ENCODE measurements around the gene SHANK1.

The SHANK1 gene

DNA sequence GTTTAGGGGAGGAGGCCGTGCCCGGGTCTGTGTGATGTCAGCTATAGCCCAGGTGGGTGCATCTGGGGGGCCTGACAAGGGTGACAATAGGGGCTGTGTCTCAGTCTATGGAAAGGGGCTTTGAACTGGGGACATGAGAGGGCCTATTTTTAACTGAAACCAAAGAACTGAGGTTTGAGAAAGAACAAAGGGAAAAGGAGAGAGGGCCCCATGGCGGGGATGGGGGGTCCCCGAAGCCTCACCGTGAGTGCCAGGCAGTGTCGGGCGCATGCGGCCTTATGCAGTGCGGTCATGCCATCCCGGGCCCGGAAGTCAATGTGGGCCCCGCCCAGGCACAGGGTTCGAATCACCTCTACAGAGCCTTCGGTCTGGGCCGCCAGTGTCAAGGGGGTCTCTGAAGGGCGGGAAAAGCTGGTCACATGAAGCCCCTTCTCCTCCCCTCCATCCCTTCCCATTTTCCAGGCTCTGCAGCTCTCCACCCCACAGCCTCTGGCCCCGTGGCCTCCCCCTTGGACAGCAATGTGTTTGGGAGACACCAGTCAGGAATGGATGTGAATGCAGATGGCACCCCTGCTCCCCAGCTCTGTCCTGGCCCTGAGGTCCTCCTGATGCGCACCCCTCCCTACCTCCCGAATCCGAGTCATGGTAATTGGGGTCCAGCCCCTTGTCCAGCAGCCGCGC lies 5.9 kb downstream of the SHANK1 start:
- DNase-seq (ENCODE audit: insufficient read length, low spot score), result no peak
- no peak for FAIRE-seq

DNA sequence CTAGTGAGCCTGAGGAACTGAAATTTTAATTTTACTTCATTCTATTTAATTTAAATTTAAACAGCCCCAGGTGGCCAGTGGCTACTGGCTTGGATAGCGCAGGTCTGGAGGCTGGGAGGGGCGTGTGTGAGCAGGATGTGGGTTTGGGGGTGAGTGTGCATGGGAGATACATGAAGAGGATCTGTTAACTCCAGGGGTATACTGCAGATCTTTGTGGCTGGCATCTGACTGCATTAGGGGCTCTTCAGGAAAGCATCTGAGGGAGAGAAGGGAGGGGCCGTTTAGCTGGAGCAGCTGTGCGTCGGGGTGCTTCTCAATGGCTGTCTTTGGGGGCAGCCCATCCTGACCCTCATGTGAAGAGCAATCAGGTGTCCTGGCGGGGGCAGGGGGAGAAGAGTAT lies 6.8 kb downstream of the SHANK1 start:
- DNase-seq (ENCODE audit: insufficient read length, low spot score) (no peak), FAIRE-seq (no peak)

DNA sequence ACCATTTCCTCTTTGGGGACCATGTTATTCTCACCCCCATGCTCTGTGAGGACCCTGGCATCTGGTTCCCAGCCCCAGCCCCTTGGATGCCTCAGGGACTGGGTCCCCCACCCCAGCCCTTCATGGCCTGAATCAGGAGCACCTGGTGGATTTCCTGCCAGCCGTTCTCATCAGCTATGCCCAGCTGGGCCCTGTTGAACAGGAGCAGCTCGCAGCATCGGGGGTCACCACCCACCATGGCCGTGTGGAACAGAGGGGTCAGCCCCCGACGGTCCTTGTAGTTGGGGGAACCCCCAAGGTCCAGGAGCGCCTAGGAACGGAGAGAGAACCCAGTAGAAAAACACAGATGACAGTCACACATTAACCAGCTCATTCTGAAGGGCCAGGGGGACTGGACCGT lies 7.8 kb downstream of the SHANK1 start:
- no peak for FAIRE-seq
- DNase-seq (ENCODE audit: insufficient read length, low spot score), result no peak

DNA sequence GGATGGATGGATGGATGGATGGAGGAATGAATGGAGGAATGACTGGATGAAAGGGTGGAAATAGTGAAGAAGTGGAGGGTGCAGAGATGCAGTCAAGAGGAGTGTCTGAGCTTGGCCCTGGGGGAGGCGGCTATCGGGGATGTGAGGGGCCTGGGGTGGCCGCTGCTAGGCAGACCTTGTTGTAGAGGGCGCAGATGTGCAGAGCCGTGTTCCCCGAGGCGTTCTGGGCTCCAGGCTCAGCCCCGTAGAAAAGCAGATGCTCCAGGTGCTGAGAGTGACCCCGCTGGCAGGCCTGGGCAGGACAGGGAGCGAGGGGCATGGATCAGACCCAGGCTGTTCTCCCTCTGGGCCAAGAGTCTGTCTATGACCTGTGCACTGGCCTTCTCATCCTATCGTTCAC lies 8.4 kb downstream of the SHANK1 start:
- DNase-seq (ENCODE audit: insufficient read length, low spot score), result no peak
- no peak for FAIRE-seq

DNA sequence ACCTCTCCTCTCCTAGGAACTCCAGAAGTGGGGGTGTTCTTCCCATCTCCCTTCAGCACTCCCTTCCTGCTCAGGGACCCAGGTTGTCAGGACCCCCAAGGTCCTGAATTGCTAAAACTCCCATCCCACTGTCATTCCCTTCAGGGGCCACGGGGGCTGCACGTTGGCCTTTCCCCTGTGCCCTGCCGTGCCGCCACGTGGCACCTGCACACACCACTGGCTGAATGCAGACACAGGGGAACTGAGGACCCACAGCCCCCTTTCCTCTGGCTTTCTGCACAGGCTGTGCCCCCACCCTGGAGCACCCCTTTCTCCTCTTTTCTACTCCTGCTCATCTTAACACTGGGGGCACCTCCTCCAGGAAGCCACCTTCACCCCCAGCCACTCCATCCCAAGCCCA lies 9.0 kb downstream of the SHANK1 start:
- DNase-seq (ENCODE audit: insufficient read length, low spot score), result no peak
- FAIRE-seq, result no peak

DNA sequence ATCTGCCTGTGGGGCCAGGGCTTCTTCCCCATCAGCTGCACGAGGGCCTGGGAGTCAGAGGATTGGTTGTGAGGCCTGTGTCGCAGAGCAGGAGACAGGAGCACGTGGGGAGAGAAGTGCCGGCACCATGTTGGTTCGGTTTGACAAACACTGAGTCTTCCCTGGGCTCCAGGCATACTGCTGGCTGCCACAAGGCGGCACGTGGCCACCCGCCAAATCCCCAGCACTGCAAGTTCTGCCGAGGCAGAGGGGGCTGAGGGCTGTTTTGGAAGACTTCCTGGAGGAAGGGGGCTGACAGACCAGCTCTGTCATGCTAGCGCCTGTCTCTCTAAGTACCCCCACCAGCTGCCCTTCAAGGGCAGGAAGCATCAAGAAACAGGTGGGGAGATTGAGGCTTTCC lies 9.5 kb downstream of the SHANK1 start:
- DNase-seq (ENCODE audit: insufficient read length, low spot score), result no peak
- FAIRE-seq, result no peak

DNA sequence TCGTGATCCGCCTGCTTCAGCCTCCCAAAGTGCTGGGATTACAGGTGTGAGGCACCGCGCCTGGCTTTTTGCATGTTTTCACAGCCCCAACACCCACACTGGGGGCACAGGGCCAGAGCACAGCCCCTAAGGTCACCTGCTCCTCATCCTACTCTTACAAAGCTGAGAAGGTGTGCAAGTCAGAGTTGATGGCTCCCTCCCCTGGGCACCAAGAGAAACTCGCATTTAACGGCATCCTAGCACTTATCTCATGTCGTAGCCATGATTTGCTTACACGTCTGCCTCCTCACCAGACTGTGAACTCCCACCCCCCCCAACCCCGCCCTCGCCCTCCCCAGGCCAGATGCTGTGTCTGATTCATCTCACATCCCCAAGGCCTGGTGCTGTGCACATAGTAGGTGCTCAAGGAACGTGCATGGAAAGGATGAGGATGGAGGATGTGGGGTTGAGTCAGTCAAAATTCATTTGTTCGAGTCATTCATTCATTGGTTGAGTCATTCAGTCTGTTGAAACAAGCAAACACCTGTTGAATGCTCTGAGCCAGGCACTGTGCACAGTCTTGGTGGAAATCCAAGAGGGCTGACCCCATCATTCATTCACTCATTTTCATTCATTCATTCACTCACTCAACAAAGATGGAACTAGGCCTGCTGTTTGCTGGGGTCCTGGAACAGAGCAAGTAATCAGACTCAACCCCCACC lies 11.3 kb downstream of the SHANK1 start:
- FAIRE-seq (no peak), DNase-seq (ENCODE audit: insufficient read length, low spot score) (no peak)

DNA sequence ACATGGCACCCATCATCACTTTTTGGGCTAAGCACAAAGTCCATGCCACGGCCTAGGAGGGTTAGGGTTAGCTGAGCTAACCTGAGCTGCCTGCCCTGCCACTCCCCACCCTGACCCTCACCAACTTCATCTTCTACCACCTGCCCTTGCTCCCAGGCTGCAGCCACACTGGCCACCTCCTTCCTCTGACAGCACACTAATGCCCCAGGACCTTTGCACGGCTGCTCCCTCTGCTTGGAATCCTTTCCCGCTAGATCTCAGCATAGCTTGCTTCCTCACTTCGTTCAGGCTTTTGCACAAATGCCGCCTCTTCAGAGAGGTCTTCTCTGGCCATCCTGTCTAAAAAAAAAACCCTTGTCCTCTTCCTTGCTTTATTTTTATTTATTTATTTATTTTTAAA lies 13.2 kb downstream of the SHANK1 start:
- DNase-seq (ENCODE audit: insufficient read length, low spot score) (no peak), FAIRE-seq (no peak)

DNA sequence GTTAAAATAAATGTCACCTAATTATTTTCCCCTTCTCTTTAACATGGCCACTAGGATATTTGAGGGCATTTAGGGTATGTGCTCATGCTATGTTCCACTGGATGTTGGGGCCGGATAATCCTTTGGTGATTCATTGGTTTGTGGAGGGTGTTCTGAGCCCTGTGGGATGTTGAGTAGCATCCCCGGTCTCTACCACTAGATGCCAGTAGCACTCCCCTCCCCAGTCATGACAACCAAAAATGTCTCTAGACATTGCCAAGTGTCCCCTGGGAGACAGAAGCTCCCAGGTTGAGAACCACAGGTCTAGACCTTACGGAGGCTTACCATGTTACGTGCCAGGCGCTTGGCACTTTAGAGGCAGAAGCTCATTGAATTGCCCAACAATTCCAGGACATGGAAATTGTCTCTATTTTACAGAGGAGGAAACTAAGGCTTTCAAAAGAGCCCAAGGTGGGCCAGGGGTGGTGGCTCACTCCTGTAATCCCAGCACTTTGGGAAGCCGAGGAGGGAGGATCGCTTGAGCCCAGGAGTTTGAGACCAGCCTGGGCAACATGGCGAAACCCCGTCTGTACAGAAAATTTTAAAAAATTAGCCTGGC lies 14.1 kb downstream of the SHANK1 start:
- FAIRE-seq (peak; percentile 91), DNase-seq (ENCODE audit: insufficient read length, low spot score) (peak; percentile 80)

DNA sequence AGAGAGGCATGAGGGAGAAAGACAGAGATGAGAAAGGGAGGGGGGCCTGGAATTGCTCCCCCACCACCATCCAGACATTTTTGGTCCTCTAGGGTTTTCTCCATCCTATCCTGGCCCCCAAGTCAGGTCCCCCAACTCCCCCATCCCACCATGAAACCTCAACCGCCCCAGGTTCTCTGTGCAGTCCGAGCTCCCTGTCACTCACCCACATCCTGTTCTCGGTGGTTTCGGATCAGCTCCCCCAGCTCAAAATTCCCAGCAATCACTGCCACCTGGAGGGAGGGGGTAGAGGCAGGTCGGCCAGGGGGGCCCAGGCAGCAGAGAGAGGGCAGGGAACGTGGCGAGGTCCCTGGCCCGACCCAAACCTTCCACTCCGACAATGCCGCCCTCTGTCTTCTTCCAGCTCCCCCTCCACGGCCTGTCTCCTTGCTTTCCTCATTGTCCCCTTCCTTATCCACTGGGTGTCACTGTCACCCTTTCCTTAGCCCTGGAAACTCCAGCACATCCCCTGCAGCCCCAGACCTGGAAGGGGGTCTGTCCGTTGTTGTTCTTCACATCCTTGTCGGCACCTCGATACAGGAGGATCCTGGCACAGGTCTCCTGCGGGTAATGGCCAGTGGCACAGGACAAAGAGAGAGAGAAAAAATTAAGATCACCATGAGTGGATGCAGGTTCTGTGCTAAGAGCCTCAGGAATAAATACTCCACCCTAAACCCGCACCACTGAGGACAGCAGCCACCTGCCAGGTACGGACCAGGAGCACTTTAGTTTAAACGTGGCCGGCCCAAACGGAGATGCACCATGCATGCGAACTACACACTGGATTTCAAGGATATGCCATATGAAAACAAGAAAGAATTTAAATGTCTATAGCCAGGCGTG lies 15.4 kb downstream of the SHANK1 start:
- FAIRE-seq, result no peak
- DNase-seq (ENCODE audit: insufficient read length, low spot score), result no peak

DNA sequence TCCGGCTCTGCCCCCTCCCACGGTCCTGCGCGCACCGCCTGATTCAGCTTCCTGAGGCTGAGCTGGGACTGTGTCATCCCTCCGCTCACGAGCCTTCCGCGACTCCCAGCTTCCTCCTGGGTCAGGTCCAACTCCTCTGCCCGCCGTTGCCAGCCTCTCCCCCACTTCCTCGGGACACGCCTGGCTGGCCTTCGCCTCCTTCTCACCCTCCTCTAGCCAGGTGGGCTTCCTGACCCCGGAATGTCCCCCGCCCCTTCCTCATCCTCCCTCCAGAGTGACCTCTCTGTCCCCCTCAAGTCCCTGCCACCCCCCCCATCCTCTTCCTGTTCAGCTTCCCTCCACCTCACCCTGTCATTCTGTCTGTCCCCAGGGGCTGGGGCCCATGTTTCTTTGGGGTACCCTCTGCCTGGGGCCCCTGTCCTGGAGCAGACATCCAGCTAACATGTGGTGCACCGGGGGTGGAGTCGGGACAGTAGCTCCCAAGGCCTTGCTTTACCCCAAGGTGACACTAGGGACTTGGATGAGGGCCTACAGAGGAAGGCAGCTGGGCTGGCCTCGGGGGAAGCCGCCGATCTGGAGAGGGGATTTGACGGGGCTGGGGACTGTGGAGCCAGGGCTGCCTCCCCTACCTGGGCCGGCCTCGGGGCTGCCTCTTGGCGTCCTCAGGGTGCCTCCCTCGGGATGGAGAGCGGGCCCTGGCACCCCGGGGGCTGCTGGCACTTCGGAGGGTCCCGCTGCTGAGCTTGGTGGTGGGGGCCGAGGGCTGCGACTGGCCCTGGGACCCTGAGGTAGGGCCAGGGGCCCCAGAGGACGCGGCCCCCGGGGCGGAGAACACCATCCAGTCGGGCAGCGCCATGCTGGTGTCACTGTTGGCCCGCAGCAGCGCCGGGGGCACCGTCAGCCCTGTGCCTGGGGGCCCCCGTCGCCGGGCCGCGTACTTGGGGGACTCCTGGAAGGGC lies 16.5 kb downstream of the SHANK1 start:
- DNase-seq (ENCODE audit: insufficient read length, low spot score), result no peak
- FAIRE-seq, result no peak

DNA sequence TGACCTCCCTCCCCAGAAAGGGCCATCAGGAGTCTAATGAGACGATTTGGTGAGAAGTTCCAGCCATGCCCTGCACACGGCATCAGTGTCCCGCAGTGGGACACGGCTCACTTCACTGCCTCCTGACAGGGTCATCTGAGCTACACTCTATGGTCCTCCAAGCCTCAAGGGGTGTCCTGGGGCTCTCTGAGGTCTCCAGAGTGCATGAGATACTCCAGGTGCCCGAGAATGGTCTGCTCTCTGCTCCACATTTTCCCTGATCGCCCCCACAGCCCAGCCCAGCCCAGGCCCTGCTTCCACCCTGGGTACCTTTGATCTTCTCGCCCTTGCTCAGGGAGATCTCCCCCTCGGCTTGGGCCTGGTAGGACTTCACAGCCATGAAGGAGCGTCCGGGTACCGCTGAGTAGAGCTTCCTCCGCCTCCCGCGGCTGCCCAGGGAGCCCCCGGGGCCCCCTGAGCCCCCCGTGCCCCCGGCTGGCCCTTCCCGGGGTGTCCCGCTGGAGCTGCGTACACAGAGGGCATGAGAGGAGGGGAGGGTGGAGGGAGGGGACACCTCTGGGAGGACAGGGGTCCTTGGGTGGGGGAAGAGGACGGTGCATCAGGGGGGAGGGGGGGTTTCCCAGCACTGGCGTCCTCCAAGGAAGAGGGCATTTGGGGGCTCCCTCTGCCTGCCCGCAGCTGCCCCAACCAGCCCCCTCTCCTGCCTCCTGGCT lies 17.3 kb downstream of the SHANK1 start:
- DNase-seq (ENCODE audit: insufficient read length, low spot score) (no peak), FAIRE-seq (no peak)

DNA sequence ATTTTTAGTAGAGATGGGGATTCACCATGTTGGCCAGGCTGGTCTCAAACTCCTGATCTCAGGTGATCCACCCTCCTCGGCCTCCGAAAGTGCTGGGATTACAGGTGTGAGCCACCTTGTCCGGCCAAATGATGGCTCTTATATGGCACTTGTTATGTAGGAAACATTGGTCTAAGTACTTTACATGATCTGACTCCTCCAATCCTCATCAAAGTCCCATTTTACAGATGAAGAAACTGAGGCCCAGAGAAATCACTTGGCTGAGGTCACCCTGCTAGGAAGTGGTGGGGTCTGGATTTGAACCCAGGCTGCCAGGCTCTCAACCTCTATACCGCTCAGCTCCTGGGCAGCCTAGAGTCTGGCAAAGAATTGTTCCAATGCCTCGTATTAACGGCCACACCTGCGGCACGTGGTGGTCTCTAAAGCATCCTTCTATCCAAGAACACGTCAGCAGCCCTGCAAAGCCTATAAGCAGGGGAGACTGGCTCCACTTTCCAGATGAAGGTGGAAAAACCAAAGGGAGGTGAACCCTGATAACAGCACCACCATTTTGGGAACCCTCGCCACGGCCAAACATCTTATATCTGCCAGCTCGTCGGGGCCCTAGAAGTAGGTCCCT lies 18.1 kb downstream of the SHANK1 start:
- DNase-seq (ENCODE audit: insufficient read length, low spot score), result no peak
- no peak for FAIRE-seq

DNA sequence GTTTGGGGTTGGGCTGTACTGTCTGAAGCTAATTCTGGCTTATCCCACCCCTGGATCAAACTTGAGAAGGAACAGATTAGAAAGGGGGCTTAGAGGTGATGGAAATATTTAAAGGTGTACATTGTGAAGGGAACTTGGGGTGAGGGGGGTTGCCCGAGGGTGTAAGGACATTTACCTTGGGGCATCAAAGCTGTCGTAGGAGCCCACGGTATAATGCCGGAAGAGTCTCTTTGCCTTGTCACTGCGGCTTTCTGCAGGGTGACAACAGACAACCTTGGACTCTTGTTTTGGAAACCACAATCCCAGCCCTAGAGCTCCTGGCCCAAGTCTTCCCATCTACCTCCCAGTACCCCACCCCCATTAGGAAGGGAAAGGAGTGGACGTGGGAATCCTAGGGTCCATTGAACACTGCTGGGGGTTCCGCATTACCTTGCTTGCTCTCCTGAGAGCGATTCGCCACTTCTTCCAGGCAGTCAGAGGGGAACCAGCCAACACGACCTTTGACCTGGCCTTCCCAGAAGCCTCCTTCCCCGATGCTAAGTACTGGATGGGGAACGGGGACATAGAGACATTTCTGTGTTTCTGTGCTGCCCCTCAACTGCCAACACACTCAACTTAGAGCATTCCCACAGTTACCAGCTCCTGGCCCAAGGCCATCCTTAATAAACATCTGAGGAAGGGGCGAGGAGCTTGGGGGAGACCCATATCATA lies 22.0 kb downstream of the SHANK1 start:
- DNase-seq (ENCODE audit: insufficient read length, low spot score) (no peak), FAIRE-seq (no peak)

DNA sequence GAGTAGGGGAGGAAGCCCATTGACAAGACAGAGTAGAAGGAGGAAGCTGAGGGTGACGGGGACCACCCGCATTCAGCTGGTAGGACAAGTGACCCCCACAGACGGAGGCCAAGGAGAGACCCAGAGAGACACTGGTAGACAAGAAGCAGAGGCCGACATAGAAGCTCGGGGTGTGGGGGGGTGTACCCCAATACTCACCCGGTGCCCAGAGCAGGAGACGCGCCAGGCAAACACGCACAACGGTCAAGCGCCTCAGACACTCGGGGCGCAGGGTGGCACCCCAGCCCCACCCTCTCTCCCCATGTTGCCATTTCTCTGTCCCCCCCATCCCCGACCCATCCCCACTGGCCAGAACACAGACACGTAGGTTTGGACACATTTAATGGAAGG lies 23.5 kb downstream of the SHANK1 start:
- no peak for FAIRE-seq

DNA sequence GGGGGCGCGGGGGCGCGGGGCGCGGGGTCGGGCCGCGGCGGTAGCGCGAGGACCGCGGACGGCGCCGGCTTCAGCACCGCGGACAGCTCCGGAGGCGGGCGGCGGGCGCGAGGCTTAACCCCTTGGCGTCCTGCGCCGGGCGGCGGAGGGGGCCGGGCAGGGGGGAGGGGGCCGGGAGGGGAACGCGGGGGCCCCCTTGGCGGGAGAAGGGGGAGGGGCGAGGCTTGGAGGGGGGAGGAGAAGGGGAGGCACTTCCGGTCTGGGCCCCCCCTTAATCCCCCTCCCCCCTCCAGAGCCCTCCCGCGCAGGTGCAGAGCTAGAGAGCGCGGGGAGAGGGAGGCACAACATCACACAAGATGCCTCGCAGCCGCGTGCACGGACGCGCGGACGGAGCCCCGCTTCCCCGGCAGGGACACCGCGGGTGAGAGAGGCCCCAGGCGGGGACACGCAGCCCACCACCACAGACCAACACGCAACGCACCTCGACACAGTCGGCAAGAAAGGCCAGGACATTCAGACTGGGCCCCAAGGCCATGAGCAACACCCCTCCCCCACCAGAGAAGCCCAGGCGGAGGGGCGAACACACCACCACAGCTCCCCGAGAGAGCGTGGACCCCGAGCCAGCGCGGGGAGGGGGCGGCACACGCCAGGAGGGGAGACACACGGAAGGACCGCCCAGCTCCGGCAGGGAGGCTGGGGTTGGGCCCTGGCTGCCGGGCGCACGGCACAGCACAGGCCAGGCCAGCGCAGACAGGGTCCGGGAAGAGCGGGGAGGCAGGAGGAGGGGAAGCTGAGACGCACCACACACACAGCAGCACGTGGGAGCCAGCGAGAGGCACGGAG lies 24.1 kb downstream of the SHANK1 start:
- FAIRE-seq, result no peak
- DNase-seq (ENCODE audit: insufficient read length, low spot score), result peak; percentile 63

More for the DNA sequence above, 23.5 kb downstream of the SHANK1 start:
- no peak for DNase-seq (ENCODE audit: insufficient read length, low spot score)

DNA sequence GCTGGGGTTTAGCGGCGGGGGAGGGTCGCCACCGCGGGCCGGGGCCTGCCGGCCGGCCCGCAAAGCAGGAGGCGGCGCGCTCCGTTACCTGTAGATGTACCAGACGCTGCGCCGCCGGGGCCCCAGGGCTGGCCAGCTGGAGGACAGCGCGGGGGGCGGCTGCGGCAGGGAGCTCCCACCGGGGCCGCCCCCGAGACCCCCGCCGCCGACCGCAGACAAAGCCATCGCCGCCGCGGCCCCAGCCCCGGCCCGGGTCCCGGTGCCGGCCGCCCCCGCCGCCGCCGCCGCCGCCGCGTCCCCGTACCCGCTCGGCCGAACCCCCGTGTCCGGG lies 24.8 kb downstream of the SHANK1 start:
- no peak for DNase-seq (ENCODE audit: insufficient read length, low spot score)

More for the DNA sequence above, 24.8 kb downstream of the SHANK1 start:
- no peak for FAIRE-seq
